ENCODE measurements around the gene MUCL3.
"Not testable (repeated sequence)": the region's sequence is repeated elsewhere in the genome, so short reads cannot be mapped to it uniquely, and the experiment has no call there.

DNA sequence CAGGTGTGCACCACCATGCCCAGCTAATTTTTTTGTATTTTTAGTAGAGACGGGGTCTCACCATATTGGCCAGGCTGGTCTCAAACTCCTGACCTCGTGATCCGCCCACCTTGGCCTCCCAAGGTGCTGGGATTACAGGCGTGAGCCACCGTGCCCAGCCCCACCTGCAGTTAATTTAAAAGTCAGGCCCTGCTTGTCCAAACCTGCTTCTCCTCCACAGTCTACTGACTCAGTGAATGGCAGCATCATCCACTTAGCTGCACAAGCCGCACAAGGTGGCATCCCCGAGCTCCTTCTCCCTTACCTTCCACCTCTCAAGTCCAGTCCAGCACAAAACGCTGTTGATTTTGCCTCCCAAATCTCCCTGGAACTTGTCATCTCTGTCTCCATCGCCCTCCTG lies 38.6 kb upstream of the MUCL3 start:
- TF ChIP-seq POLR2A (IDR thresholded peaks at IDR 0.05): not testable (repeated sequence)
- TF ChIP-seq, protein P1, sequence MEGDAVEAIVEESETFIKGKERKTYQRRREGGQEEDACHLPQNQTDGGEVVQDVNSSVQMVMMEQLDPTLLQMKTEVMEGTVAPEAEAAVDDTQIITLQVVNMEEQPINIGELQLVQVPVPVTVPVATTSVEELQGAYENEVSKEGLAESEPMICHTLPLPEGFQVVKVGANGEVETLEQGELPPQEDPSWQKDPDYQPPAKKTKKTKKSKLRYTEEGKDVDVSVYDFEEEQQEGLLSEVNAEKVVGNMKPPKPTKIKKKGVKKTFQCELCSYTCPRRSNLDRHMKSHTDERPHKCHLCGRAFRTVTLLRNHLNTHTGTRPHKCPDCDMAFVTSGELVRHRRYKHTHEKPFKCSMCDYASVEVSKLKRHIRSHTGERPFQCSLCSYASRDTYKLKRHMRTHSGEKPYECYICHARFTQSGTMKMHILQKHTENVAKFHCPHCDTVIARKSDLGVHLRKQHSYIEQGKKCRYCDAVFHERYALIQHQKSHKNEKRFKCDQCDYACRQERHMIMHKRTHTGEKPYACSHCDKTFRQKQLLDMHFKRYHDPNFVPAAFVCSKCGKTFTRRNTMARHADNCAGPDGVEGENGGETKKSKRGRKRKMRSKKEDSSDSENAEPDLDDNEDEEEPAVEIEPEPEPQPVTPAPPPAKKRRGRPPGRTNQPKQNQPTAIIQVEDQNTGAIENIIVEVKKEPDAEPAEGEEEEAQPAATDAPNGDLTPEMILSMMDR (IDR thresholded peaks at IDR 0.05): not testable (repeated sequence)

Data from uterus (tissue), 2 donors.